Thoracic aorta (tissue), 2 donors: Measurements from ENCODE around the gene FARS2. TPM values are rescaled to one million over a fixed set of nuclear protein-coding genes. Genes with fewer than 3 reads are reported as not detected.

Source experiments
- ATAC-seq: fragments of 150-250 bp; one replicate; pipeline ENCODE4 v1.8.0; 2017; ENCODE audit warnings: low read depth; ENCODE audit not compliant: insufficient number of reproducible peaks, low FRiP score
- DNase-seq: peaks from one replicate; pipeline ENCODE4 v3.0.0-alpha.2; 2020; ENCODE audit warnings: low spot score
- H3K27ac ChIP-seq, 2 donors: fragments of 200-600 bp; sonication (generic); 1 replicate in 1 of 2; 2 replicates in 1 of 2; pipeline ENCODE4 v1.5.1; 2016; ENCODE audit warnings: mild to moderate bottlenecking in 2 of 2, moderate library complexity in 2 of 2
- H3K27me3 ChIP-seq: fragments of 200-600 bp; sonication (generic); replicated peaks from 2 replicates; pipeline ENCODE4 v1.6.0; 2016; ENCODE audit warnings: mild to moderate bottlenecking; ENCODE audit not compliant: insufficient read depth
- H3K36me3 ChIP-seq: fragments of 200-600 bp; sonication (generic); one replicate; pipeline ENCODE4 v1.5.1; 2016
- H3K4me1 ChIP-seq, 2 donors: fragments of 200-600 bp; sonication (generic); 1 replicate in 1 of 2; 2 replicates in 1 of 2; pipeline versions ENCODE4 v1.5.1 to v1.6.0; 2016; ENCODE audit warnings: low read depth in 2 of 2, mild to moderate bottlenecking in 1 of 2; ENCODE audit not compliant: control insufficient read depth in 1 of 2
- H3K4me3 ChIP-seq: fragments of 200-600 bp; sonication (generic); 2 replicates; pipeline ENCODE4 v1.5.1; 2016; ENCODE audit warnings: mild to moderate bottlenecking
- H3K9me3 ChIP-seq: fragments of 200-600 bp; sonication (generic); 2 replicates; pipeline ENCODE4 v1.5.1; 2016
- total RNA-seq, 2 donors: library from RNA; depleted of rRNA; stranded (reverse); fragments of >200 nt; gene quantifications; one replicate each; pipeline versions ENCODE4 v1.1.0 to v1.2.3, GENCODE V29; 2016
- TF ChIP-seq, protein P1 (sequence below): fragments of 200-600 bp; sonication (generic); IDR thresholded peaks from one replicate; pipeline ENCODE4 v1.5.1; 2019; ENCODE audit warnings: antibody characterized with exemption

Gene FARS2
- total RNA-seq, 2 donors from 2014 or later: 10.4 to 11.6 TPM

- H3K27me3 ChIP-seq: no peaks in the 10 kb centered on the region
- DNase-seq (no peak), ATAC-seq (no peak)
- H3K4me3 ChIP-seq: no peak overlapping the region
- H3K4me1 ChIP-seq: no peaks in the 10 kb centered on the region
- H3K36me3 ChIP-seq: no peaks in the 10 kb centered on the region
- TF ChIP-seq, protein P1, sequence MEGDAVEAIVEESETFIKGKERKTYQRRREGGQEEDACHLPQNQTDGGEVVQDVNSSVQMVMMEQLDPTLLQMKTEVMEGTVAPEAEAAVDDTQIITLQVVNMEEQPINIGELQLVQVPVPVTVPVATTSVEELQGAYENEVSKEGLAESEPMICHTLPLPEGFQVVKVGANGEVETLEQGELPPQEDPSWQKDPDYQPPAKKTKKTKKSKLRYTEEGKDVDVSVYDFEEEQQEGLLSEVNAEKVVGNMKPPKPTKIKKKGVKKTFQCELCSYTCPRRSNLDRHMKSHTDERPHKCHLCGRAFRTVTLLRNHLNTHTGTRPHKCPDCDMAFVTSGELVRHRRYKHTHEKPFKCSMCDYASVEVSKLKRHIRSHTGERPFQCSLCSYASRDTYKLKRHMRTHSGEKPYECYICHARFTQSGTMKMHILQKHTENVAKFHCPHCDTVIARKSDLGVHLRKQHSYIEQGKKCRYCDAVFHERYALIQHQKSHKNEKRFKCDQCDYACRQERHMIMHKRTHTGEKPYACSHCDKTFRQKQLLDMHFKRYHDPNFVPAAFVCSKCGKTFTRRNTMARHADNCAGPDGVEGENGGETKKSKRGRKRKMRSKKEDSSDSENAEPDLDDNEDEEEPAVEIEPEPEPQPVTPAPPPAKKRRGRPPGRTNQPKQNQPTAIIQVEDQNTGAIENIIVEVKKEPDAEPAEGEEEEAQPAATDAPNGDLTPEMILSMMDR: no peak
- H3K9me3 ChIP-seq: no peaks in the 10 kb centered on the region
- no peak overlapping the region for H3K27ac ChIP-seq
Measured at GRCh38 chr6:5726976-5727718, 465.8 kb downstream of the FARS2 start.

- TF ChIP-seq, protein P1: no peak
- Histone ChIP-seq H3K27me3 (no peaks in the 10 kb centered on the region), H3K36me3 (no peaks in the 10 kb centered on the region), H3K4me3 (no peak overlapping the region), H3K27ac (no peak overlapping the region), H3K9me3 (no peaks in the 10 kb centered on the region), H3K4me1 (no peaks in the 10 kb centered on the region)
- ATAC-seq (no peak), DNase-seq (no peak)
Measured at GRCh38 chr6:5728351-5729079, 467.2 kb downstream of the FARS2 start.

DNA sequence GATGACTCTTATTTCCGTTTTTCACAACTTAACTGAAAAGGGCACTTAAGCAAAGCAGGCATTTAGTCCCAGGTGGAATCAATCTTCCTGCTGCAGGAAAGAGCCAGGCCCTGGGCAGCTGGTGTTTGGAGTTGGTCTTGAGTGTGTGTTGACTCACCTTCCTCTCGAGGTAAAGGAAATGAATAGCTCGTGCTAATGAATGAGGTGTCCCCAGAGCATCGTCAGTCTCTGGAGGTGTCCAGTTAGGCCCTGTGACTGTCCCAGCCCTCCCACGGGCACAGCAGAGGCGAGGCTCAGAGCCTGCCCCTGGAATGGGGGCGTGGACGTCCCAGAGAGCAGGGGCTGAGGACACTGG is 467.7 kb downstream of the FARS2 start:
- TF ChIP-seq, protein P1: no peak
- no peak overlapping the region for H3K4me3 ChIP-seq
- no peak for DNase-seq
- no peak overlapping the region for H3K27ac ChIP-seq
- no peaks in the 10 kb centered on the region for H3K9me3 ChIP-seq
- ATAC-seq: no peak
- H3K4me1 ChIP-seq: no peaks in the 10 kb centered on the region
- no peaks in the 10 kb centered on the region for H3K36me3 ChIP-seq
- H3K27me3 ChIP-seq: no peaks in the 10 kb centered on the region

DNA sequence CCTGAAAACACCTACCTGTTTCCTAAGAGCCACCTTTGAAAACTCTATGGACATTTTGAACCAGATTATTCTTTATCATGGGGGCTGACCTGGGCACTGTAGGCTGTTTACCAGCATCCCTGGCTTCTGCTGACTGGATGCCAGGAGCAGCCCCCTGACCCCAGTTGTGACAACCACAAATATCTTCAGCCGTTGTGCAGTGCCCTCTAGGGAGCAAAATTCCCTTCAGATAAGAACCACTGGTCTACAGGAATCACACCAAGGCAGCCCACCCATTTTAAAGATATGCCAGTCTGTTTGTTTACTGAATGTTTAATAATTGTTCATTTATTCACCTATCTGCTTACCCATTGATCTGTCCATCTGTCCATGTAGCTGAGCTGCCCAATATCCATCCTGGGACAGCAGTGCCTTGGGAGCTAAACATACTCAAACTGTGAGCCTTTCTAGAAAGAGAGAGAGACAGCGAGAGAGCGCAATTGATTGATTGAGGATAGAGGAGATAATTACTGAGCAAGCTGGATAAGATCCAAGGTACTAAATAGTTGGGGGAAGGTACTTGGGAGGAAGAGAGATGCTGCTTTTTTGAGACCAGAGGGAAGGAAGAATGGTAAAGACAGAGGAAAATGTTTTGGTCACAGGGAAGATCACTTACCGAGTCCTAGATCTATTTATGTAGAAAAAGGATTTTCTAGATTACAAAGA is 468.7 kb downstream of the FARS2 start:
- Histone ChIP-seq H3K4me1 (no peaks in the 10 kb centered on the region), H3K27ac (no peak overlapping the region), H3K9me3 (no peaks in the 10 kb centered on the region), H3K36me3 (no peaks in the 10 kb centered on the region), H3K27me3 (no peaks in the 10 kb centered on the region), H3K4me3 (no peak overlapping the region)
- no peak for ATAC-seq
- TF ChIP-seq, protein P1: no peak
- DNase-seq: no peak
